ENCODE results near the gene AIG1.

The AIG1 gene

GRCh38 chr6:143258945-143259344 lies 198.3 kb downstream of the AIG1 start:
- peaks cover 0 to 12% of the 10 kb centered on the region in 2 donors for H3K4me1 ChIP-seq (ENCODE audit: control insufficient read depth in 1 of 2, insufficient read depth in 2 of 2, low read length in 2 of 2)
- no peaks in the 10 kb centered on the region for H3K27me3 ChIP-seq (ENCODE audit: low read depth, low read length)
- H3K9me3 ChIP-seq (ENCODE audit: control insufficient read depth in 1 of 2, low read length in 2 of 2): no peaks in the 10 kb centered on the region
- no peak overlapping the region for H3K27ac ChIP-seq (ENCODE audit: low read length)
- H3K4me3 ChIP-seq (ENCODE audit: low read depth in 1 of 2, low read length in 2 of 2): no peak overlapping the region
- no peaks in the 10 kb centered on the region for H3K36me3 ChIP-seq (ENCODE audit: control insufficient read depth in 1 of 2, insufficient read depth in 2 of 2, low read length in 2 of 2)

GRCh38 chr6:143260857-143261256 lies 200.2 kb downstream of the AIG1 start:
- Histone ChIP-seq H3K27me3 (ENCODE audit: low read depth, low read length) (no peaks in the 10 kb centered on the region), H3K4me3 (ENCODE audit: low read depth in 1 of 2, low read length in 2 of 2) (no peak overlapping the region), H3K36me3 (ENCODE audit: control insufficient read depth in 1 of 2, insufficient read depth in 2 of 2, low read length in 2 of 2) (no peaks in the 10 kb centered on the region)

GRCh38 chr6:143261899-143262436 lies 201.3 kb downstream of the AIG1 start:
- Histone ChIP-seq H3K27me3 (ENCODE audit: low read depth, low read length) (no peaks in the 10 kb centered on the region), H3K9me3 (ENCODE audit: control insufficient read depth in 1 of 2, low read length in 2 of 2) (no peaks in the 10 kb centered on the region), H3K4me1 (ENCODE audit: control insufficient read depth in 1 of 2, insufficient read depth in 2 of 2, low read length in 2 of 2) (peaks cover 0 to 18% of the 10 kb centered on the region in 2 donors), H3K27ac (ENCODE audit: low read length) (no peak overlapping the region), H3K36me3 (ENCODE audit: control insufficient read depth in 1 of 2, insufficient read depth in 2 of 2, low read length in 2 of 2) (no peaks in the 10 kb centered on the region), H3K4me3 (ENCODE audit: low read depth in 1 of 2, low read length in 2 of 2) (no peak overlapping the region)

More at GRCh38 chr6:143260857-143261256, 200.2 kb downstream of the AIG1 start:
- Histone ChIP-seq H3K9me3 (ENCODE audit: control insufficient read depth in 1 of 2, low read length in 2 of 2) (no peaks in the 10 kb centered on the region), H3K27ac (ENCODE audit: low read length) (no peak overlapping the region), H3K4me1 (ENCODE audit: control insufficient read depth in 1 of 2, insufficient read depth in 2 of 2, low read length in 2 of 2) (peaks cover 0 to 18% of the 10 kb centered on the region in 2 donors)

GRCh38 chr6:143262859-143263258 lies 202.2 kb downstream of the AIG1 start:
- Histone ChIP-seq H3K27me3 (ENCODE audit: low read depth, low read length) (no peaks in the 10 kb centered on the region), H3K36me3 (ENCODE audit: control insufficient read depth in 1 of 2, insufficient read depth in 2 of 2, low read length in 2 of 2) (no peaks in the 10 kb centered on the region), H3K27ac (ENCODE audit: low read length) (no peak overlapping the region), H3K4me1 (ENCODE audit: control insufficient read depth in 1 of 2, insufficient read depth in 2 of 2, low read length in 2 of 2) (peaks cover 0 to 18% of the 10 kb centered on the region in 2 donors), H3K4me3 (ENCODE audit: low read depth in 1 of 2, low read length in 2 of 2) (no peak overlapping the region), H3K9me3 (ENCODE audit: control insufficient read depth in 1 of 2, low read length in 2 of 2) (no peaks in the 10 kb centered on the region)

GRCh38 chr6:143264379-143264778 lies 203.7 kb downstream of the AIG1 start:
- Histone ChIP-seq H3K9me3 (ENCODE audit: control insufficient read depth in 1 of 2, low read length in 2 of 2) (no peaks in the 10 kb centered on the region), H3K27me3 (ENCODE audit: low read depth, low read length) (no peaks in the 10 kb centered on the region), H3K4me3 (ENCODE audit: low read depth in 1 of 2, low read length in 2 of 2) (no peak overlapping the region), H3K36me3 (ENCODE audit: control insufficient read depth in 1 of 2, insufficient read depth in 2 of 2, low read length in 2 of 2) (no peaks in the 10 kb centered on the region), H3K4me1 (ENCODE audit: control insufficient read depth in 1 of 2, insufficient read depth in 2 of 2, low read length in 2 of 2) (peaks cover 0 to 18% of the 10 kb centered on the region in 2 donors), H3K27ac (ENCODE audit: low read length) (no peak overlapping the region)

- no peaks in the 10 kb centered on the region for H3K27me3 ChIP-seq (ENCODE audit: low read depth, low read length)
- H3K36me3 ChIP-seq (ENCODE audit: control insufficient read depth in 1 of 2, insufficient read depth in 2 of 2, low read length in 2 of 2): no peaks in the 10 kb centered on the region
- no peak overlapping the region for H3K27ac ChIP-seq (ENCODE audit: low read length)
- no peak overlapping the region for H3K4me3 ChIP-seq (ENCODE audit: low read depth in 1 of 2, low read length in 2 of 2)
- H3K9me3 ChIP-seq (ENCODE audit: control insufficient read depth in 1 of 2, low read length in 2 of 2): no peaks in the 10 kb centered on the region
- H3K4me1 ChIP-seq (ENCODE audit: control insufficient read depth in 1 of 2, insufficient read depth in 2 of 2, low read length in 2 of 2): peaks cover 0 to 18% of the 10 kb centered on the region in 2 donors
Measured at GRCh38 chr6:143264986-143265764, 204.5 kb downstream of the AIG1 start.

- Histone ChIP-seq H3K36me3 (ENCODE audit: control insufficient read depth in 1 of 2, insufficient read depth in 2 of 2, low read length in 2 of 2) (no peaks in the 10 kb centered on the region), H3K4me1 (ENCODE audit: control insufficient read depth in 1 of 2, insufficient read depth in 2 of 2, low read length in 2 of 2) (peaks cover 0 to 21% of the 10 kb centered on the region in 2 donors), H3K27ac (ENCODE audit: low read length) (no peak overlapping the region), H3K9me3 (ENCODE audit: control insufficient read depth in 1 of 2, low read length in 2 of 2) (no peaks in the 10 kb centered on the region), H3K4me3 (ENCODE audit: low read depth in 1 of 2, low read length in 2 of 2) (no peak overlapping the region), H3K27me3 (ENCODE audit: low read depth, low read length) (no peaks in the 10 kb centered on the region)
Measured at GRCh38 chr6:143267760-143268159, 207.1 kb downstream of the AIG1 start.

- Histone ChIP-seq H3K4me1 (ENCODE audit: control insufficient read depth in 1 of 2, insufficient read depth in 2 of 2, low read length in 2 of 2) (peaks cover 0 to 21% of the 10 kb centered on the region in 2 donors), H3K9me3 (ENCODE audit: control insufficient read depth in 1 of 2, low read length in 2 of 2) (no peaks in the 10 kb centered on the region), H3K27ac (ENCODE audit: low read length) (no peak overlapping the region), H3K27me3 (ENCODE audit: low read depth, low read length) (no peaks in the 10 kb centered on the region), H3K36me3 (ENCODE audit: control insufficient read depth in 1 of 2, insufficient read depth in 2 of 2, low read length in 2 of 2) (no peaks in the 10 kb centered on the region), H3K4me3 (ENCODE audit: low read depth in 1 of 2, low read length in 2 of 2) (no peak overlapping the region)
Measured at GRCh38 chr6:143268439-143268838, 207.8 kb downstream of the AIG1 start.

GRCh38 chr6:143270026-143270425 lies 209.3 kb downstream of the AIG1 start:
- H3K27ac ChIP-seq (ENCODE audit: low read length): no peak overlapping the region
- no peaks in the 10 kb centered on the region for H3K9me3 ChIP-seq (ENCODE audit: control insufficient read depth in 1 of 2, low read length in 2 of 2)
- no peaks in the 10 kb centered on the region for H3K36me3 ChIP-seq (ENCODE audit: control insufficient read depth in 1 of 2, insufficient read depth in 2 of 2, low read length in 2 of 2)

GRCh38 chr6:143271024-143271423 lies 210.3 kb downstream of the AIG1 start:
- H3K27me3 ChIP-seq (ENCODE audit: low read depth, low read length): no peaks in the 10 kb centered on the region
- H3K36me3 ChIP-seq (ENCODE audit: control insufficient read depth in 1 of 2, insufficient read depth in 2 of 2, low read length in 2 of 2): no peaks in the 10 kb centered on the region
- H3K27ac ChIP-seq (ENCODE audit: low read length): no peak overlapping the region
- no peaks in the 10 kb centered on the region for H3K9me3 ChIP-seq (ENCODE audit: control insufficient read depth in 1 of 2, low read length in 2 of 2)
- peaks cover 0 to 13% of the 10 kb centered on the region in 2 donors for H3K4me1 ChIP-seq (ENCODE audit: control insufficient read depth in 1 of 2, insufficient read depth in 2 of 2, low read length in 2 of 2)
- H3K4me3 ChIP-seq (ENCODE audit: low read depth in 1 of 2, low read length in 2 of 2): no peak overlapping the region

More at GRCh38 chr6:143270026-143270425, 209.3 kb downstream of the AIG1 start:
- H3K27me3 ChIP-seq (ENCODE audit: low read depth, low read length): no peaks in the 10 kb centered on the region
- no peak overlapping the region for H3K4me3 ChIP-seq (ENCODE audit: low read depth in 1 of 2, low read length in 2 of 2)
- peaks cover 0 to 20% of the 10 kb centered on the region in 2 donors for H3K4me1 ChIP-seq (ENCODE audit: control insufficient read depth in 1 of 2, insufficient read depth in 2 of 2, low read length in 2 of 2)

- H3K36me3 ChIP-seq (ENCODE audit: control insufficient read depth in 1 of 2, insufficient read depth in 2 of 2, low read length in 2 of 2): no peaks in the 10 kb centered on the region
- no peak overlapping the region for H3K27ac ChIP-seq (ENCODE audit: low read length)
- peaks cover 0 to 4% of the 10 kb centered on the region in 2 donors for H3K4me1 ChIP-seq (ENCODE audit: control insufficient read depth in 1 of 2, insufficient read depth in 2 of 2, low read length in 2 of 2)
- no peaks in the 10 kb centered on the region for H3K27me3 ChIP-seq (ENCODE audit: low read depth, low read length)
- no peak overlapping the region for H3K4me3 ChIP-seq (ENCODE audit: low read depth in 1 of 2, low read length in 2 of 2)
- H3K9me3 ChIP-seq (ENCODE audit: control insufficient read depth in 1 of 2, low read length in 2 of 2): no peaks in the 10 kb centered on the region
Measured at GRCh38 chr6:143276436-143276835, 215.7 kb downstream of the AIG1 start.
